Stimulated activated CD4-positive, alpha-beta T cell treated with anti-CD3 and anti-CD28 coated beads, Interleukin-2, amount 100 ng/mL, for 4 hours (primary cell): ENCODE data around the gene SLC8A1.

Experiments used
- DNase-seq: peaks from one replicate; pipeline ENCODE4 v3.0.0-alpha.2; 2020; ENCODE audit warnings: low read depth

The SLC8A1 gene

GRCh38 chr2:40048506-40048905 lies 403.4 kb downstream of the SLC8A1 start:
- DNase-seq, result no peak

- no peak for DNase-seq
Observed at GRCh38 chr2:40047406-40047805, 404.5 kb downstream of the SLC8A1 start.
